GM20000 (cell line): Measurements from ENCODE around the gene ELF1.

Source experiments
- DNase-seq: peaks from one replicate; pipeline ENCODE4 v3.0.0; 2012; ENCODE audit warnings: low spot score
- CTCF ChIP-seq: IDR thresholded peaks from 2 replicates; pipeline ENCODE4 v1.5.1; 2012; ENCODE audit warnings: mild to moderate bottlenecking, control low read depth; ENCODE audit errors: extremely low read depth, missing control alignments

Gene ELF1

GRCh38 chr13:40993987-40994386, 25.1 kb downstream of the ELF1 start:
- no peak for DNase-seq
- no peak for TF ChIP-seq CTCF

GRCh38 chr13:40992678-40993518, 26.2 kb downstream of the ELF1 start:
- no peak for DNase-seq
- TF ChIP-seq CTCF = no peak

- DNase-seq = no peak
- no peak for TF ChIP-seq CTCF
Measured at GRCh38 chr13:40987606-40988280, 31.4 kb downstream of the ELF1 start.

GRCh38 chr13:40986101-40986856, 32.8 kb downstream of the ELF1 start:
- TF ChIP-seq CTCF = no peak
- no peak for DNase-seq

GRCh38 chr13:40985381-40986100, 33.6 kb downstream of the ELF1 start:
- no peak for TF ChIP-seq CTCF
- DNase-seq = no peak

GRCh38 chr13:40984668-40985366, 34.3 kb downstream of the ELF1 start:
- no peak for DNase-seq
- no peak for TF ChIP-seq CTCF
